GM19372 (cell line): ENCODE data around the gene MAGI2.
"Not testable (repeated sequence)": the region's sequence is repeated elsewhere in the genome, so short reads cannot be mapped to it uniquely, and the experiment has no call there.

Experiments used
- ATAC-seq: cut with Tn5 transposase; IDR thresholded peaks from one replicate; pipeline ENCODE4 v1.9.1; 2021; ENCODE audit warnings: mild to moderate bottlenecking, low read depth, moderate library complexity; ENCODE audit not compliant: unreplicated experiment

MAGI2 gene

DNA sequence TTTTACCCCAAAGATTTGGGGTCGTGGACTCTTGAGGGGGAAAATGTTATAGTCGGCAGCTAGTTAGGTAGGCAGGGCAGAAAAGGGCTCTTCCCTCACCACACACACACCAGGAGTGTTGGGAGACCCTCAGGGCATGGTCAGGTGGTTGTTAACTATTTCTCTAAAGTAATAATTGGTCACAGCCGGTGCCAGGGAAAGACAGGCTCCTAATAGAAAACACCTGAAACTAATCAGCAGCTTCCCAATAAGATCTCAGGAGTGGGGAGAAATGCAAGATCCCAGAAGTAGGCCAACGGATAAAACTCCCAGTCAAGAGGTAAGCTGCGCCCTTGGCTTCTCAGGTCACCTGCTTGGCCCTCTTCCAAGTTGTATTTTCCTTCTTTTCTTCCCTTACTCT, 1441.8 kb downstream of the MAGI2 start:
- ATAC-seq, result no peak

GRCh38 chr7:78007231-78007630, 1446.2 kb downstream of the MAGI2 start:
- ATAC-seq, result no peak

DNA sequence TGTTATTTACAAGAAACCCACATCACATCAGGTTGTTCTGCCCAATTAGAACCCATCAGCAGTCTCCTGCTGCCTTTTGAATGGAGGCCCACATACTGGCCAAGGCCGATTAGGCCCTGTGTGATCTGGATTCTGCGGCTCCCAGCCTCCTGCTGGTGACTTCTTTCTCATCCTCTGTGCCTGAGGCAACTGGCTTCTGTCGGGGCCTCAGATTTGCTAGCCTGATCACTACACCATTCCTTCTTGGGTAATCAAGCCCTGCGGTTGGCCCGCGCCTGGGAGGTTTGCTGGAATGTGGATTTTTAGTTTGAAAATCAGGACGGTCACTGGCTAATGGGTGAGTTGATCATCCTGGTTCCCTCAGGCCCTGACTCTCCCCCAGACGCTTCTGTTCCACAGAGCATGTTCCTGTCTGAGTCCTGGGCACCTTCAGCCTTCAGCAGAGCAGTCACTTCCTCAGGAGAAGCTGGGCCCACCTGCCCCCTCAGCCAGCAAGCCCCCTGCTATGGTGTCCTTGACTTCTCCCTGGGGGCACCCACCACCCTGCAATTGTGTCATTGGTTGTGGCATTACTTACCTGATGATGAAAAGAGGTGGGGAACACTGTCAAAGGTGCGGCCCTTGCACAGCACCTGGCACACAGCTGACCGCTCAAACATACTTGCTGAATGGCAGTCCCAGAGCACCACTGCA, 1447.3 kb downstream of the MAGI2 start:
- ATAC-seq, result no peak

DNA sequence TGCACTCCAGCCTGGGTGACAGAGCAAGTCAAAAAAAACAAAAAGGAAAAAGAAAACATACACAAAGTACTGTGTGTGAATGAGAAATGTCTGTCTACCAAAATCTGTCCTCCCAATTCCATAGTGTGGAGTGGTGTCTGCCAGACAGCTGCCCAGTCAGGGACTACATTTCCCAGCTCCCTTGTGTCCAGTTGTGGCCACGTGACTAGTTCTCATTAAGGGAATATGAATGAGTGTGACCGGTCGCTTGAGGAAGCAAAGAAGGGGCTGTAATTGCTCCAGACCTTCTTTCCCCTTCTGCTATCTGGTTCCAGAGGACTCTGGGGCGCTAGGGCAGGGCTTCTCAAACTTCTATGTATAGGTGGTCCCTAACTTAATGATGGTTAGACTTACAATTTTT, 1450.8 kb downstream of the MAGI2 start:
- ATAC-seq, result no peak

DNA sequence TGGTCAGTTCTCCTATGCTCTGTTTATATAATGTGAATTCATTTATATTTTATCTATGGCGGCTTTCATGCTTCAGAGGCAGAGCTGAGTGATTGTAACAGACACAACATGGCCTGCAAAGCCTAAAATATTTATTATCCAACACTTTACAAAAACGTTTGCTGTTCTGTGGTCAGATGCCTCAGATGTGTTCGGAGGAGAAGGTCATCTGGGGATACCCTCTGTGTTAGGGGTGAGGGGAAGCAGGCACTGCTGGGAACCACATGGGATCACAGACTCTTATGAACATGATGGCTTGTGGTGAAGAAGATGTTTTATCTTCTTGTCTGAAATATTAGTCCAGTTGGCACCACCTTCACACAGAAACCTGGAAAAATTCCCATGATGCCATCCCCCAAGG, 1451.4 kb downstream of the MAGI2 start:
- no peak for ATAC-seq

DNA sequence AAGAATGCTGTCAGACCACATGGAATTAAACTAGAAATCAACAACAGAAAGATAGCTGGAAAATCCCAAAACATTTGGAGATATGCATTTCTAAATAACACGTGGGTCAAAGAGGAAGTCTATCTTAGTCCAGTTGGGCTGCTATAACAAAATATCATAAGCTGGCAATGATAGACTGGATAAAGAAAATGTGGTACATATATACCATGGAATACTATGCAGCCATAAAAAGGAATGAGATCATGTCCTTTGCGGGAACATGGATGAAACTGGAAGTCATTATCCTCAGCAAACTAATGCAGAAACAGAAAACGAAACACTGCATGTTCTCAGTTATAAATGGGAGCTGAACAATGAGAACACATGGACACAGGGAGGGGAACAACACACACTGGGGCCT, 1454.3 kb downstream of the MAGI2 start:
- not testable (repeated sequence) for ATAC-seq

DNA sequence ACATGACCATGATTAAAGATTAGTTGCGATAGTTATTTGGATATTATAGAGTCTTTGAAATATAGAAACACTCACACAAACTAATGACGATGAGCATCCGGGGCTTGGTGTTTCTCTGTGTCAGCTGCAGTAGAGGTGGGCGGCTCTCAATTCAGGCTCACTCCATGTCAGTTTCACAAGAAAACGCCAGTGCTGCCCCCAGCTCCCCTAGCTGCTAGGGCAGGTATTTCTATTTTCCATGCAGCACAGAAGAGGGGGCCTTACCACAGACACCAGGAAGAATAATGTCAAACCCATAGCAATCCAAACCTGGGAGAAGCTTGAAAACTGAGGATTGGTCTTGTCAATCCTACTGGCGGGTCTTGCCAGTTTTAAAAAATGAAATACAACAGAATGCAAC, 1457.8 kb downstream of the MAGI2 start:
- ATAC-seq, result no peak

DNA sequence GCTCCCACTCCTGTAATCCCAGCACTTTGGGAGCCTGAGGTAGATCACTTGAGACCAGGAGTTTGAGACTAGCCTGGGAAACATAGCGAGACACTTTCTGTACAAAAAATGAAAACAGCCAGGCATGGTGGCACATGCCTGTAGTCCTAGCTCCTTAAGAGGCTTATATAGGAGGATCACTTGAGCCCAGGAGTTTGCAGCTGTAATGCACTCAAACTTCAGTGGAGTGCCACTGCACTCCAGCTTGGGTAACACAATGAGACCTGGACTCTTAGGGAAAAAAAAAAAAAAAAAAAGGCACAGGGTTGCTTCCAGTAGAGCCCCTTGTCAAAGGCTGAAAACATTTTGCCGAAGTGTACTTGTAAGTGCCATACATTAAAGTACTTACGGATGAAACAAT, 1459.6 kb downstream of the MAGI2 start:
- no peak for ATAC-seq

DNA sequence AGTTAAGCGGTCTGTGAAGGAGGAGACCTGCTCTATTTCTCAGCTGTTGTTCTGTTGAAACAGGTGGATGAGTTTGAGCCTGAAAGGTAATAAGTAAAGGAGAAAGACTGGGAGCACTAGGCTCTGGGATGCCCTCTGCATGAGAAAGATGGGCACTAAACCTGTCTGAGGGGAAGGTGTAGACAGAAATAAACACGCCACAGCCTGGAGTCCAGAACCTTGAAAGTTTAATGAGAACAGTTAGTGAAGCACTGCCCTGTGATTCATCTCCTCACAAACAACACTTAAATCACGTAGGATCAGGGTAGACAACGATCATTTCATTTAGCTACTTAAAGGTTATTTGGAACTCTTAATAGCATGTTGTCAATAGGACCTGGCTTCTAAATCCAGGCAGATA, 1461.8 kb downstream of the MAGI2 start:
- no peak for ATAC-seq

- no peak for ATAC-seq
Measured at GRCh38 chr7:77989981-77990566, 1463.4 kb downstream of the MAGI2 start.

DNA sequence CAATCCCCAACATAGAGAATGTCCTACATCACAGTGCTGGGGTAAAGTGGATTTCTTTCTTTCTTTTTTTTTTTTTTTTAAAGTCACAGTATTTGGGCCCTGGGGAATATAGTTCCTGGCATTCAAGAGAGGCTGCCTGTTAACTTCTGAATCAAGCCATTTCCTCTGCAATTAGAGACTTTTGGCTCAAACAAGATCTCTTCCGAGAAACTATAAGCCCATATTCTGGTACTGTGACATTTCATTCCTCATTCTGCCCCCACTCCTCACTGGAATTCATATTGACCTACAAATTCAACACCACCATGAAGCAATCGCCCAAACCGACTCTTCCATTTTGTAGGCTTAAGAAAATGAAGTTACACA, 1467.5 kb downstream of the MAGI2 start:
- ATAC-seq, result no peak

DNA sequence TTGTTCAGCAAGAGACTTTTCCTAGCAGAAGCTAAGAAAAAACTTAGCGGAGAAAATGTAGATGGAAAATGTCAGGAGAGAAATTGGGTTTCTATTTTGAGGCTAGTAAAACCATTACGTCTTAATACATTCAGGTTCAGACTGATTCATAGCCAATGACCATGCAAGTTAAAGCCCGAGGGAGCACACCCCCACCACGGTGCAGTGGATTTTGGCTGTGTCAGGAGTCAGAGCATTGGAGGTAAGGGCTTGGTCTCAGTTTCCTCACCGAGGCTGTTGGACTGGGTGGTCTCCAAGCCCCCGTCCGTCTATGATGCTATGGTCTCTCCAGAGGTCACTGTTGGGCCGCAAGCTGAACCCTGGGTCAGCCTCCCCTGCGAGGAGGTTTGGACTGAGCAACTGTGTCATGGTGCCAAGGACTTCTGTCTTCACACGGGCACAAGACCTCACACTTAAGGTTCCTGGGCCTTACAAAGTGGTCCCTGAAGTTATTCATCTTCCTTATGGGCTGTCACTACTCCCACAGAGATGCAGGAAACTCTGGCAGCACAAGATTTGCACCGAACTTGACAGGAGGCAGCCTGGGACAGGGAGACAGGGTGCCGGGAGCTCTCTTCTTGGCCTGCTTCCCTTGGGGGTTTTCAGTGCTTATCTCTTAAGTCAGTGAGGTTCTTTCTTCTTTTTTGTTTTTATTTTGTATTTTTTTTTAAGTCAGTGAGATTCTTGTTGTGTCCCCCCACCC, 1468.1 kb downstream of the MAGI2 start:
- no peak for ATAC-seq

DNA sequence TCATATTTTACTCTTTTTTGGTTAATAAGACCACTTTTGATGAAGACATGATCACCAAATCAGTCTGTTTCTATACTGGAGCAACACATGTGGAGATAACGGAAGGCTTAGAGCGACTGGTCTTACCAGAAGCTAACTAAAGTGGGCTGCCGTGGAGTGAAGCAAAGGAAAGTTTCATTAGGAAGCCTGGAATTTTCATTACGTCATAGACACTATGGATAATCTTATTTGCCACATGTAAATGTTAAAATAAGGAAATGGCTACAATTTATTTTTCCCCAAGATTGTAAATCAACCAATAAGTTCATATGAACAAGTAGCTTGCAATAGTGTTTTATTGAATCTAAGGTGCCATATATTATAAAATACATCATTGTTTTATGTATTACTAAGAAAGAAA, 1469.5 kb downstream of the MAGI2 start:
- no peak for ATAC-seq

- no peak for ATAC-seq
Measured at GRCh38 chr7:77982926-77983550, 1470.4 kb downstream of the MAGI2 start.

DNA sequence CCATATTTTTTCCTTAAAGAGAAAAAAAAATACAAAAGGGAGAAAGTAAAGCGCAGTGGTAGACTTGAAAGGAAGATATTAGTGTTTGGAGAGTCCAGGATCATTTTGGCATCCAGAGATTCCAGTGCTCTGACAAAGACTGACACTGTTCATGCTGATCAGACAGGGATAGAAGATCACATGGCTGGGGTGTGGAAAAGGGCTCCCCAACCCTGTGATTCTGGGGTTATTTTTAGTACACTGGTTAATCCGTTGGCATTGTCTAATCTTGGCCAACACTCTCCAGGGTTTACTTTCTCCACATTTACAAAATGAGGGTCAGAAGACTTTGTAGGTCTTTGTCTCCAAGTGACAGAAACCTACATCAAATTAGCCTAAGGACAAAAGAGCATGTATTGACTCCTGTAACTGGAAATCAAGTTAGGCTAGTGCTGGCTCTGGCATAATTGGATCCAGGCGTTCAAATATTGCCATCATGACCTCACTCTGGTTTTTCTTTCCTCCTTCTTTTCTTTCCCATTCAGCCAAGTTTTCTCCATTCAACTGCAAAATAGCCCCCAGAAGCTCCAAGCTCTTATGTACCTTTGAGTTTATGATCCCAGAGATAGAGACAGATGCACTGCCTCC, 1473.3 kb downstream of the MAGI2 start:
- no peak for ATAC-seq

- no peak for ATAC-seq
Measured at GRCh38 chr7:77979219-77979618, 1474.2 kb downstream of the MAGI2 start.

DNA sequence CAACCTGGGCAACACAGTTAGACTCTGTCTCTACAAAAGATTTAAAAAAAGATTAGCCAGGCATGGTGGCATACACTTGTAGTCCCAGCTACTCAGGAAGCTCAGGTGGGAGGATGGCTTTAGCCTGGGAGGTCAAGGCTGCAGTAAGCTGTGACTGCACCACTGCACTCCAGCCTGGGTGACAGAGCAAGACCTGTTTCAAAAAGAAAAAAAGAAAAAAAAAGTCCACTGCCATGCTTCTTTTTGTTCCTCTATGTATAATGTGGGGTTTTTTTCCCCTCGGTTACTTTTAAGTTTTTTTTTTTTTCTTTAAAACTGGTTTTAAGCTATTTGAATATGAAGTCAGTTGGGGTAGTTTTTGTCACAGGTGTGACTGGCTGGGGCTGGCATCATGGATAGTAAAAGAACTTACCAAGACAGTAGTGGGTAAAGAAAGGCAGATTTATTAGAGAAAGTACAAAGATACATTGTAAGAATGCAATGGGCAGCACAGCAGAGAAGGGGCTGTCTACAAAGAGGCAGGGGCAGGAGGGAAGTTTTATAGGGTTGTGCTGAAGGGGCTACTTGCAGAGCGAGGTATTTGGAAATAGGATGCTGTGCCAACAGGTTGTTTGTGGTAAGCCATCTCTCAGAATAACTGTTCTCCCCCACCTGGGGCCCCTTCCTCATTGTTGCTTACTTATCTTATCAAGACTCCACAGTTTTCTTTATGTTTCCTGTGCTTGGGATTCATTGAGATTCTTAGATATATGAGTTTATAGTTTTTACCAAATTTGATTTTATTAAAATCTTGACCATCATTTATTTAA, 1477.6 kb downstream of the MAGI2 start:
- no peak for ATAC-seq

DNA sequence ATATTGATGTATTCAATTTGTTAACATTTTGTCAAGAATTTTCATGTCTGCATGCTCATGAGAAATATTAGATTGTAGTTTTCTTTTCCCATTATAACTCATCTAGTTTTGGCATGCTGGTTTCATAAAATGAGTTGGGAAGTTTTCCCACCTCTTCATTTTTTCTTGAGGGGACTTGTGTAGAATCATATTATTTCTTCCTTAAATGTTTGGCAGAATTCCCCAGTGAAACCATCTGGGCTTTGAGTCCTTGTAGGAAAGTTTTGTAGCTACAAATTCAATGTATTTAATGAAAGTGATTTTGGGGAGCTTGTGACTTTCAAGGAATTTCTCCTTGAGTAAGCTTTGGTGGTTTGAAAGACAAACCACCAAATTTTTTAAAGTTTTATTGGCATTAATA, 1481.7 kb downstream of the MAGI2 start:
- no peak for ATAC-seq

- no peak for ATAC-seq
Measured at GRCh38 chr7:77967429-77967828, 1486.0 kb downstream of the MAGI2 start.
